ENCODE data around the gene CUL4A.

CUL4A gene

DNA sequence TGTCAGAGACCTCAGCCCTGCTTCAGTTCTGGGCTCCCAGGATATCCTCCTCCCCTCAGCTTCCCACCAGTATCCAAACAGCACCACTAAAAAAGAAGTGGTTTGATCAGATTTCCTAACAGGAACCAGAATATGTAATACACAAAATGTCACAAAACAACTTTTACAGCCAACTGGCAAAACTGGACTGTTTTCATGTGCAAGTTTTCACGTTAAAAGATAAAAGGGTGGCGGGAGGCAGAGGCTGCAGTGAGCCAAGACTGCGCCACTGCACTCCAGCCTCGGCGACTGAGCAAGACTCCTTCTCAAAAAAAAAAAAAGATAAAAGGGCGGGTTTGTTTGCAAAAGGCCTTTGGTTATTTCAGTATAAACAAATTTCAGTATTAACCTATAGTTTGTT is 14.1 kb upstream of the CUL4A start:
- Histone ChIP-seq H3K4me1 (ENCODE audit: insufficient read depth, low read length, severe bottlenecking) (no peaks in the 10 kb centered on the region), H3K27me3 (ENCODE audit: insufficient read depth, low read length) (no peaks in the 10 kb centered on the region), H3K9me2 (ENCODE audit: low read depth, low read length) (no peaks in the 10 kb centered on the region), H3F3A (ENCODE audit: insufficient read depth, low read length) (no peaks in the 10 kb centered on the region), H3K9me3 (ENCODE audit: low read length) (no peaks in the 10 kb centered on the region), H3K4me2 (ENCODE audit: low read length) (no peak overlapping the region), H3K79me2 (ENCODE audit: insufficient read depth, low read length) (peaks cover 2% of the 10 kb centered on the region), H3K27ac (ENCODE audit: low read depth, low read length, poor library complexity, severe bottlenecking) (no peak overlapping the region), H3K36me3 (ENCODE audit: insufficient read depth, low read length) (peaks cover 95% of the 10 kb centered on the region), H4K20me1 (ENCODE audit: insufficient read depth, low read length) (no peaks in the 10 kb centered on the region), H2AFZ (ENCODE audit: low read length) (no peak overlapping the region), H3K4me3 (ENCODE audit: low read depth, low read length, poor library complexity, severe bottlenecking) (no peak overlapping the region), H3K9ac (ENCODE audit: low read length) (no peak overlapping the region)
- TF ChIP-seq EZH2 (IDR thresholded peaks at IDR 0.05; ENCODE audit: borderline replicate concordance, low read length): no peak
- TF ChIP-seq, protein P1, sequence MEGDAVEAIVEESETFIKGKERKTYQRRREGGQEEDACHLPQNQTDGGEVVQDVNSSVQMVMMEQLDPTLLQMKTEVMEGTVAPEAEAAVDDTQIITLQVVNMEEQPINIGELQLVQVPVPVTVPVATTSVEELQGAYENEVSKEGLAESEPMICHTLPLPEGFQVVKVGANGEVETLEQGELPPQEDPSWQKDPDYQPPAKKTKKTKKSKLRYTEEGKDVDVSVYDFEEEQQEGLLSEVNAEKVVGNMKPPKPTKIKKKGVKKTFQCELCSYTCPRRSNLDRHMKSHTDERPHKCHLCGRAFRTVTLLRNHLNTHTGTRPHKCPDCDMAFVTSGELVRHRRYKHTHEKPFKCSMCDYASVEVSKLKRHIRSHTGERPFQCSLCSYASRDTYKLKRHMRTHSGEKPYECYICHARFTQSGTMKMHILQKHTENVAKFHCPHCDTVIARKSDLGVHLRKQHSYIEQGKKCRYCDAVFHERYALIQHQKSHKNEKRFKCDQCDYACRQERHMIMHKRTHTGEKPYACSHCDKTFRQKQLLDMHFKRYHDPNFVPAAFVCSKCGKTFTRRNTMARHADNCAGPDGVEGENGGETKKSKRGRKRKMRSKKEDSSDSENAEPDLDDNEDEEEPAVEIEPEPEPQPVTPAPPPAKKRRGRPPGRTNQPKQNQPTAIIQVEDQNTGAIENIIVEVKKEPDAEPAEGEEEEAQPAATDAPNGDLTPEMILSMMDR (IDR thresholded peaks at IDR 0.05; ENCODE audit: low read length): no peak

DNA sequence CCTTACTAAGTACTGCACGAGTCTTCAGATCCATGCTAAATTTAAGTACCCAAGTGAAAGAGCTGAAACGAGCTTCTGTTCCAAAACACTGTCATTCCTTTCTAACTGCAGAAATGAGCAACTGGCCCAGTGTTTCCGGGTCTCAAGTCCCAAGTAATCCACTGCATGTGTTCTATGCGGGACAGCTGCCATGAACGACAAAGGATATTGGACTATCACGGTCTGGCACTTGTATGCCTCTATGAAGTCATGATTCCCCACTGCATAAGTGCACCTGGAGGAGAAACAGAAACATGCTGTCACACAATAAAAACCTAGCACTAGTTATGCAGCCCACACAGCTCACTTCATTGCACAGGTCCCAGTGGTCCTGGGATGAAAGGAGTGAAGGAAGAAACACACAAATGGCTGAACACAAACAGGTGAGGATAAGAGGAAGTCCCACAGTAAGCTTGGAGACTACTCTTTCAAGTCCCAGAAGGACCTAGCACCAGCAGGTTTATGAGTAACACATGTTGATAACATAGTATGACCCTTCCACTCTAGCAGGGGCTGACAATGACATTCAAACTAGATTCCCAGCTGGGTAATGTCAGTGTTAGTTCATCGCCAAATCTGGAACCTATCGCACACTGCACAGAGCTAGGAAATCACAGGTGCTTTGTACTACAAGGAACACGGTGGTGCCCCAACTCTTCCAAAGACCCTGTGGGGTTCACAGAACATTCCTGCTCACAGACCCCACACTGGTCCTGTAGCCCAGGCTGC is 12.3 kb upstream of the CUL4A start:
- Histone ChIP-seq H3K4me2 (ENCODE audit: low read length) (no peak overlapping the region), H3K9me2 (ENCODE audit: low read depth, low read length) (no peaks in the 10 kb centered on the region), H3K4me1 (ENCODE audit: insufficient read depth, low read length, severe bottlenecking) (no peaks in the 10 kb centered on the region), H3K27ac (ENCODE audit: low read depth, low read length, poor library complexity, severe bottlenecking) (no peak overlapping the region), H3K36me3 (ENCODE audit: insufficient read depth, low read length) (peaks cover 87% of the 10 kb centered on the region), H2AFZ (ENCODE audit: low read length) (no peak overlapping the region), H3F3A (ENCODE audit: insufficient read depth, low read length) (no peaks in the 10 kb centered on the region), H3K4me3 (ENCODE audit: low read depth, low read length, poor library complexity, severe bottlenecking) (no peak overlapping the region), H3K27me3 (ENCODE audit: insufficient read depth, low read length) (no peaks in the 10 kb centered on the region), H3K79me2 (ENCODE audit: insufficient read depth, low read length) (peaks cover 20% of the 10 kb centered on the region), H3K9me3 (ENCODE audit: low read length) (no peaks in the 10 kb centered on the region), H3K9ac (ENCODE audit: low read length) (no peak overlapping the region), H4K20me1 (ENCODE audit: insufficient read depth, low read length) (peaks cover 5% of the 10 kb centered on the region; the same call in 1 of the 2 replicates)
- TF ChIP-seq, protein P1 (IDR thresholded peaks at IDR 0.05; ENCODE audit: low read length): no peak
- no peak for TF ChIP-seq EZH2 (IDR thresholded peaks at IDR 0.05; ENCODE audit: borderline replicate concordance, low read length)

DNA sequence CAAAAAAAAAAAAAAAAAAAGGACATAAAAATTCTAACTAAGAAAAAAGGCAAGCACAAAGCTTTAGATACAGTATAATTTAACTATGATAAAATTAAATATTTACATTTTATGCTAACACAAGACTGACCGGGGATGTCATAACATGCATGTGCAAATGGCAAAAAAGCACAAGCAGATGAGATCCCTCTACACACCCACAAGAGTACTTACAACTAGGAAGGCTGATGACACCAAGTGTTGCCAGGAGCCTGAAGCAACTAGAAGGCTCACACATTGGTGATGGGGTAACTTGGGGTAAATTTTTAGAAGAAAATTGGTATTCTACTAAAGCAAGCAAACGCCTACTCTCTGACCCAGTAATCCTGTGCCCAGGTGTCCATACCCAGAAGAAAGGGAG is 7.6 kb upstream of the CUL4A start:
- no peaks in the 10 kb centered on the region for H3K9me3 ChIP-seq (ENCODE audit: low read length)
- H3K79me2 ChIP-seq (ENCODE audit: insufficient read depth, low read length): peaks cover 67% of the 10 kb centered on the region
- H3K36me3 ChIP-seq (ENCODE audit: insufficient read depth, low read length): peaks cover 78% of the 10 kb centered on the region
- H3K27me3 ChIP-seq (ENCODE audit: insufficient read depth, low read length): no peaks in the 10 kb centered on the region
- no peak overlapping the region for H3K27ac ChIP-seq (ENCODE audit: low read depth, low read length, poor library complexity, severe bottlenecking)
- peaks cover 6% of the 10 kb centered on the region for H3K4me1 ChIP-seq (ENCODE audit: insufficient read depth, low read length, severe bottlenecking)
- peaks cover 10% of the 10 kb centered on the region; the same call in 1 of the 2 replicates for H4K20me1 ChIP-seq (ENCODE audit: insufficient read depth, low read length)
- H3F3A ChIP-seq (ENCODE audit: insufficient read depth, low read length): no peaks in the 10 kb centered on the region
- TF ChIP-seq EZH2 (IDR thresholded peaks at IDR 0.05; ENCODE audit: borderline replicate concordance, low read length): no peak
- TF ChIP-seq, protein P1 (IDR thresholded peaks at IDR 0.05; ENCODE audit: low read length): no peak
- H3K9ac ChIP-seq (ENCODE audit: low read length): no peak overlapping the region
- no peak overlapping the region for H3K4me2 ChIP-seq (ENCODE audit: low read length)
- no peak overlapping the region for H2AFZ ChIP-seq (ENCODE audit: low read length)
- no peaks in the 10 kb centered on the region for H3K9me2 ChIP-seq (ENCODE audit: low read depth, low read length)
- H3K4me3 ChIP-seq (ENCODE audit: low read depth, low read length, poor library complexity, severe bottlenecking): no peak overlapping the region
